DMS153 treated with DMSO at 0.1 percent for 48 hours (cell line): Measurements from ENCODE around the gene TSSK1B.
"Not testable (repeated sequence)": the region's sequence is repeated elsewhere in the genome, so short reads cannot be mapped to it uniquely, and the experiment has no call there.

Experiments
- DNase-seq: peaks from one replicate; lab custom pipeline; 2025; ENCODE audit not compliant: unreplicated experiment; lab: John Stamatoyannopoulos, UW

TSSK1B gene

DNA sequence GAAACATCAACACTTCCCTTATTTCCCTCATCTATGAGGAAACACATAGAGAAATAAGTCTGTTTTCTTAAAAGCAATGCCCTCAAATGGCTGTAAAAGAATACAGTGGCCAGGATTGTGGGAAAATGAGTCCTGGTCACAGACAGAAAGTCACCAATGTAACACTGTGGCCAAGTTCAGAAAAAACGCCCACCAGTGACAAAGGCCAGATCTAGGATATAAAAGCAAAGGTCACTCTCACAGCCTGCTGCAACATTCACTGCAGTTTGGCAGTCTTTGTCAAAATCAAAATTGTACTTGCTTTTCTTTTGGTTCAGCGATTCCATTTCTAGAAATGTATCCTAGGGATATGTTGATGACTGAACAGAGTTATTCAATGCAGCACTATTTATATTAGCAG, 30.5 kb downstream of the TSSK1B start:
- DNase-seq, result no peak

GRCh38 chr5:113397986-113398385, 36.8 kb downstream of the TSSK1B start:
- DNase-seq, result not testable (repeated sequence)

DNA sequence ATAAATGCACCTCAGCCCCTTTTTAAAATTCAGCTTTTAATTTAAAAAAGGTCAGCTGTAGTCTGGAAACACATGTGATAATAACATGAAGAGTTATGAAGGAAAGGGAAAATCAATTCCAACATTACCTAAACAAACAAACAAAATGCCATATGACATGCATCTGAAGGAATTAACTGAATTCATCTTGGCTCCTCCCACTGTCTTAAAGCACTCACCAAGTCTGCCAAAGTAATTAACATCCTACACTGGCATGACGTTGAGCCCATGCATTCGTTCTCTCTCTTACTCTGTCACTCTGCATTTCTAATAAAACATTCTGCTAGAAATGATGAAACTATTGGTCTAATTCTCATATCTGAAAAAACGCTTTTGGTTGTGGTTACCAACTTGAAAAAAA, 37.7 kb downstream of the TSSK1B start:
- no peak for DNase-seq

- no peak for DNase-seq
These were observed 40.1 kb downstream of the TSSK1B start for GRCh38 chr5:113394658-113395057.

- DNase-seq, result no peak
These were observed 44.6 kb downstream of the TSSK1B start for GRCh38 chr5:113390224-113390623.

- no peak for DNase-seq
These were observed 45.7 kb downstream of the TSSK1B start for GRCh38 chr5:113389116-113389515.

- no peak for DNase-seq
These were observed 46.9 kb downstream of the TSSK1B start for GRCh38 chr5:113387844-113388243.

DNA sequence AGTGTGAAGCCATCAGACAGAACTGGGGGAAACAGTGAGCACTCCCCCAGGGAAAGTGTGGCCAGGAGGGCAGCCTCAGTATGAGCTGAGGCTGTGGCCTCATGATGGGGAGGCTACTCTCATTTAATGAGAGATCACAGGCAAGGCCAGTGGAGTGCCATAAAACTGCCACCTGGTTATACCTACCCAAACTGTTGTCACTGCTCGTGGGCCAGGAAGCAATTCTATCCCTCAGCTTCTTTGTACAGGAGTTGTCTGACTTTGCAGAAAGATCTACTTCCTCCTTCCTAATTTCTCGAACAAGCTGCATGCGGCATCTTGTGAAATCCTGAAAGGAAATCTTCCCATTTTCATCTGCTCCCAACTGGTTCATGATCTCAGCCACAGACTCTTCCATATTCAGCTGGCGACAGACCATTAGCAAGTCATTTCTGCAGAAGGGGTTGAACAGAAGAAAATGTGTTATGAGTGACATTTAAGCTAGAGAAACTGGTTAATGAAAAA, 50.0 kb downstream of the TSSK1B start:
- no peak for DNase-seq

GRCh38 chr5:113382731-113383130, 52.1 kb downstream of the TSSK1B start:
- no peak for DNase-seq
